Measurements from ENCODE around the gene AKT1S1.

Gene AKT1S1

GRCh38 chr19:49839713-49840112, 37.4 kb downstream of the AKT1S1 start:
- TF ChIP-seq GATA2 (IDR thresholded peaks at IDR 0.05; ENCODE audit: low read depth, low read length) = no peak
- no peak for TF ChIP-seq GATA3 (IDR thresholded peaks at IDR 0.05; ENCODE audit: low read depth, low read length)

GRCh38 chr19:49838885-49839588, 38.1 kb downstream of the AKT1S1 start:
- TF ChIP-seq GATA3 (IDR thresholded peaks at IDR 0.05; ENCODE audit: low read depth, low read length) = no peak
- TF ChIP-seq GATA2 (IDR thresholded peaks at IDR 0.05; ENCODE audit: low read depth, low read length) = no peak

DNA sequence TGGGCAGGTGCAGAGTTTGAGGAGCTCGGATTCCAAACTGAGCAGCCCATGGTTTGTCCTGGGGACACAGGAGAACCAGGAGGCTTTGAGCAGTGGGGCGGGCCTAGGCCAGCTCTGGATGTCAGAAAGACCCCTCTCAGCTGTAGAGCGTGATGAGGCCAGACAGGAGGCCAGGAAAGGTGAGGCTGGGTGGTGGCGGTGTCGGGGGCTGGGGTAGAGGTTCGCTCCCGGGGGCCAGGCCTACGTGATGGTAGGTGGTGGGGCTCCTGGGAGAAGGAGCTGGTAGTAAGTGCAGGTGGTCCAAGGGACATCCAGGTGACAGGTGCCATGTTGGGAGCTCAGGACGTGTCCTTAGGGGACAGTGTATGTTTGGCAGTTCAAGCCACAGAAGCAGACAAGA, 39.7 kb downstream of the AKT1S1 start:
- no peak for TF ChIP-seq GATA3 (IDR thresholded peaks at IDR 0.05; ENCODE audit: low read depth, low read length)
- no peak for TF ChIP-seq GATA2 (IDR thresholded peaks at IDR 0.05; ENCODE audit: low read depth, low read length)

- TF ChIP-seq GATA2 (IDR thresholded peaks at IDR 0.05; ENCODE audit: low read depth, low read length) (no peak), GATA3 (IDR thresholded peaks at IDR 0.05; ENCODE audit: low read depth, low read length) (no peak)
Measured at GRCh38 chr19:49837009-49837310, 40.2 kb downstream of the AKT1S1 start.

DNA sequence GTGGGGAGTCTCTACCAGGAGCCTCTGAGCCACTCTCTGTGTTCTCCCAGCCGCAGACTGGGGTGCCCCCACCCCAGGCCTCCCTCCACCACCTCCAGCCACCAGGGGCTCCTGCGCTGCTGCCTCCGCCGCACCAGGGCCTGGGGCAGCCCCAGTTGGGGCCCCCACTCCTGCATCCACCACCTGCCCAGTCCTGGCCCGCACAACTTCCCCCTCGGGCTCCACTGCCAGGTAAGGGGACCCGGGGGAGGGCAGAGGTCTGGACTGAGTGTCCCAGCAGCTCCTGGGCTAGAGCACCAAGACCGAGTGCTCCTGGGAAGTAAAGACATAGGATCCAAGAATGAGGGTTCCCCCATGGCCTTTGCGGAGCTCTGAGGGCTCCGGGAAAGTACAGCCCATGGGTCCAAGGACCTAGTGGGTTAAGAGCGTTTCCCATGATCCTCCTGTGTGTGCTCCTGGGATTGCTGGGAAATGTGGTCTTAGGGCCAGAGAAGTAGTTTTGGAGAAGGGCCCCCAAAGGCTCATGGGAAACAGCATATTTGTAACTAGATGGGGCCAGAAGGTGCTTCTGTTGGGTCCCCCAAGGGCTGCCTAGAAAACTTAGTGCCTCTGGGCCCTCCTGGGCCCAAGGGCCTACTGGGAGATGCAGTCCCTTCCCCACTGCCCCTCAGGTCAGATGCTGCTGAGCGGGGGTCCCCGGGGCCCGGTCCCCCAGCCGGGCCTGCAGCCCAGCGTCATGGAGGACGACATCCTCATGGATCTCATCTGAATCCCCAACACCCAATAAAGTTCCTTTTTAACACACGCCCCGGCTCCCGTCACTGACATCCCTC, 40.8 kb downstream of the AKT1S1 start:
- TF ChIP-seq GATA3 (IDR thresholded peaks at IDR 0.05; ENCODE audit: low read depth, low read length) (no peak), GATA2 (IDR thresholded peaks at IDR 0.05; ENCODE audit: low read depth, low read length) (no peak)

DNA sequence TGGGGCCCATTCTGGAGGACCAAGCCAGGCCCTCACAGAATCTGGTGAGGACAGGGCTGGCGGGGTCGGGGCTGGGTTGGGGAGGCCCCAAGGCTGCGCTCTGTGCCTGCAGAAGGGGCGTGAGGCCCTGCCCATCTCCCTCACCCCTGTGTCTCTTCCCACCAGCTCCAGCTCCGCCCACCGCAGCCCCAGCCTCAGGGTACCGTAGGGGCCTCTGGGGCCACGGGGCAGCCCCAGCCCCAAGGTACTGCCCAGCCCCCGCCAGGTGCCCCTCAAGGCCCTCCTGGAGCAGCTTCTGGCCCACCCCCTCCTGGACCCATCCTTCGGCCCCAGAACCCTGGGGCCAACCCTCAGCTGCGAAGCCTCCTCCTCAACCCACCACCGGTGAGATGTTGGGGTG, 41.6 kb downstream of the AKT1S1 start:
- TF ChIP-seq GATA2 (IDR thresholded peaks at IDR 0.05; ENCODE audit: low read depth, low read length) (no peak), GATA3 (IDR thresholded peaks at IDR 0.05; ENCODE audit: low read depth, low read length) (no peak)

- TF ChIP-seq GATA2 (IDR thresholded peaks at IDR 0.05; ENCODE audit: low read depth, low read length) = no peak
- TF ChIP-seq GATA3 (IDR thresholded peaks at IDR 0.05; ENCODE audit: low read depth, low read length) = no peak
Measured at GRCh38 chr19:49833599-49833998, 43.6 kb downstream of the AKT1S1 start.

GRCh38 chr19:49832556-49832955, 44.6 kb downstream of the AKT1S1 start:
- TF ChIP-seq GATA2 (IDR thresholded peaks at IDR 0.05; ENCODE audit: low read depth, low read length) (no peak), GATA3 (IDR thresholded peaks at IDR 0.05; ENCODE audit: low read depth, low read length) (no peak)

DNA sequence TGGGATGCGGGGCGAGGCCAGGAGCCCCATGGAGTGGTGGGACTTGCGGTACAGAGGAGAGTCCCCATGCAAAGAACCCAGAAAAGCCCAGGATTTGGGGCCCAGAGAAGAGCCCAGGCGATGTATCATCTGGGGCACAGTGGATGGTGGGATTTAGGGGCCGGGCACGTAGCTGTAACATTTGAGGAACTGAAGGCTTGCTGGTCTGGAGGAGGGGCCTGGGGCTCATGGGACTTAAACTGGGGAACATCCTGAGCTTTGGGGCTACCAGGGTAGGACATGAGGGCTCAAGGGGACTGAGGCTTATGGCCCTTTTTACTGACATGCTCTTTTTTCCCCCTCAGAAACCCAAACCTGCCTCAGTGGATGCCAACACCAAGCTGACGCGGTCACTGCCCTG, 45.6 kb downstream of the AKT1S1 start:
- TF ChIP-seq GATA3 (IDR thresholded peaks at IDR 0.05; ENCODE audit: low read depth, low read length) (no peak), GATA2 (IDR thresholded peaks at IDR 0.05; ENCODE audit: low read depth, low read length) (no peak)

- no peak for TF ChIP-seq GATA2 (IDR thresholded peaks at IDR 0.05; ENCODE audit: low read depth, low read length)
- TF ChIP-seq GATA3 (IDR thresholded peaks at IDR 0.05; ENCODE audit: low read depth, low read length) = no peak
Measured at GRCh38 chr19:49830766-49831165, 46.4 kb downstream of the AKT1S1 start.

- TF ChIP-seq GATA3 (IDR thresholded peaks at IDR 0.05; ENCODE audit: low read depth, low read length) (no peak), GATA2 (IDR thresholded peaks at IDR 0.05; ENCODE audit: low read depth, low read length) (no peak)
Measured at GRCh38 chr19:49829721-49830120, 47.4 kb downstream of the AKT1S1 start.

DNA sequence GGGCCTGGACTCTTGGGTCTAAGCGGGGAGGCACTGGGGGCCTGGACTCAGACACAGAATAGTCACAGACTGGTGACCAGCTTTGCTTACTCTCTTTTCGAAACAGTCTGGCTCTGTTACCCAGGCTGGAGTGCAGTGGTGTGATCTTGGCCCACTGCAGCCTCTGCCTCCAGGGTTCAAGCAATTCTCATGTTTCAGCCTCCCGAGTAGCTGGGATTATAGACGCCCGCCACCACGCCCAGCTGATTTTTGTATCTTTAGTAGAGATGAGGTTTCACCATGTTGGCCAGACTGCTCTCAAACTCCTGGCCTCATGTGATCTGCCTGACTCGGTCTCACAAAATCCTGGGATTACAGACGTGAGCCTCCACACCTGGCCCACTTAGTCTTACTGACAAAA, 48.0 kb downstream of the AKT1S1 start:
- TF ChIP-seq GATA2 (IDR thresholded peaks at IDR 0.05; ENCODE audit: low read depth, low read length) = no peak
- no peak for TF ChIP-seq GATA3 (IDR thresholded peaks at IDR 0.05; ENCODE audit: low read depth, low read length)

DNA sequence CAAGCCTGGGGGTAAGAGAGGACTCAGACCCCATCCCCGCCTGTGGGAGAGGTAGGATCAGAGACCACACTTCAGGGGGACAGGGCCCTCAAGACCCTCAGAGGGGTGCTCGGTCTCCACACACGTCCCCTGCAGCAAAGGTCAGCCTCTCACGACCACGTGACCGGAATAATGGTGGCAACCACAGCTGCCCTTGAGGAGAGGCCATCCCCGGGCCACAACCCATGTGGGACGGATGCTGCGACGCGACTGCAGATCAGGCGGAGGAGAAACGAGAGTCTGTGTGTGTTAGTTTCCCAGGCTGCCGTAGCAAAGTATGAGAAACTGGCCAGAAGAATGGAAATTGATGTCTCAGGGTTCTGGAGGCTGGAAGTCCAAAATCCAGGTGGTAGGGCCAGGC, 50.1 kb downstream of the AKT1S1 start:
- TF ChIP-seq GATA2 (IDR thresholded peaks at IDR 0.05; ENCODE audit: low read depth, low read length) (no peak), GATA3 (IDR thresholded peaks at IDR 0.05; ENCODE audit: low read depth, low read length) (no peak)

DNA sequence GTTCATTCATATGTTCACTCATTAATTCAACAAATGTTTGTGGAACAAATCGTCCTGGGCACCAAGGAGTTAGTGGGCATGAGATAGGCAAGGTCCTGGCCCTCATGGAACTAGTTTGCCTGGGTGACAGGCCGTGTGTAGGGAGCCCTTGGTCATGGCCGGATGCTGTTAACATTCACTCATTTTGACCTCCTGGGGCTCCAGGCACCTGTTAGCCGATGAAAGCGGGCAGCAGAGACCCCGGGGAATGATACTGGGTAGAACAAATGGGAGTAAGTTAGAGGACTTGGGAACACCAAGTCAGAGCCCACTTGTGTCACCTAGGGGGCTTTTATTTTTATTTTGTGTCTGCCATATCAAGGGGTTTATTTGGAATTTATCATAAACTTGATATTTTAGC, 52.5 kb downstream of the AKT1S1 start:
- TF ChIP-seq GATA3 (IDR thresholded peaks at IDR 0.05; ENCODE audit: low read depth, low read length) = no peak
- TF ChIP-seq GATA2 (IDR thresholded peaks at IDR 0.05; ENCODE audit: low read depth, low read length) = no peak

DNA sequence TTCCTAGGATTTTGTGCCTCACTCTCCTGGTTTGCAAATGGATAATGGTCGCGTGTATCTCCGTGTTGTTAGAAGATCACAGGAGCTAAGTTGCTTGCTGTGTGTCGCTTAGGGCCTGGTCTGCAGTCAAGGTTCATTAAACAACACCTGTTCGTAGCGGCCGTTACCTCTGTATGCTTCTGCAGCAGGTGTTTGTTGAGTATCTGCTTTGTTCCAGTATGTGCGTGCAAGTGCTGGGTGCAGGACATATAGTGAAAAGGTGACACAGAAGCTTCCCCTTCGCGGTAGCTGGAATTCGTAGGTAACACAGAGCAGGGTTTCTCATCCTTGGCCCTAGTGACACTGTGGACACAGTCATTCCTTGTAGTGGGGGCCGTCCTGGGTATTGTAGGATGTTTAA, 53.7 kb downstream of the AKT1S1 start:
- no peak for TF ChIP-seq GATA3 (IDR thresholded peaks at IDR 0.05; ENCODE audit: low read depth, low read length)
- no peak for TF ChIP-seq GATA2 (IDR thresholded peaks at IDR 0.05; ENCODE audit: low read depth, low read length)
